Measurements from ENCODE around the gene ASS1. TPM values are rescaled to one million over a fixed set of nuclear protein-coding genes. Genes with fewer than 3 reads are reported as not detected.

ASS1 gene
- total and polyA plus RNA-seq, 7 donors: 31.0 to 74.4 (median 67.0) TPM

- H3K4me3 ChIP-seq: no peak overlapping the region
- intact Hi-C loops (cut with DNase I): no loop called here
- no peak overlapping the region for H3K27ac ChIP-seq
- no peak for TF ChIP-seq CTCF (IDR thresholded peaks at IDR 0.05)
- no peaks in the 10 kb centered on the region for H3K9me3 ChIP-seq
- no peak for ATAC-seq
- H3K27me3 ChIP-seq (ENCODE audit: insufficient read depth in 3 of 3, low read length in 2 of 3): peaks cover 0 to 2% (median 0%) of the 10 kb centered on the region in 3 donors
- H3K4me1 ChIP-seq: no peaks in the 10 kb centered on the region
- H3K36me3 ChIP-seq (ENCODE audit: insufficient read depth in 1 of 2, low read depth in 1 of 2): no peaks in the 10 kb centered on the region
- DNase-seq: no peak
- WGBS, 3 donors: 68 to 82% (median 80%) methylated on average over 4 of the region's 4 CpGs
Measured at GRCh38 chr9:130409246-130409645, 35.5 kb upstream of the ASS1 start.

- 57 to 71% (median 59%) methylated on average over 12 of the region's 12 CpGs for WGBS, 3 donors
- H3K4me1 ChIP-seq: no peaks in the 10 kb centered on the region
- peaks cover 0 to 2% (median 0%) of the 10 kb centered on the region in 3 donors for H3K27me3 ChIP-seq (ENCODE audit: insufficient read depth in 3 of 3, low read length in 2 of 3)
- H3K36me3 ChIP-seq (ENCODE audit: insufficient read depth in 1 of 2, low read depth in 1 of 2): no peaks in the 10 kb centered on the region
- no peaks in the 10 kb centered on the region for H3K9me3 ChIP-seq
- no peak for ATAC-seq
- intact Hi-C loops (cut with DNase I): no loop called here
- H3K27ac ChIP-seq: no peak overlapping the region
- no peak for TF ChIP-seq CTCF (IDR thresholded peaks at IDR 0.05)
- no peak for DNase-seq
- H3K4me3 ChIP-seq: no peak overlapping the region
Measured at GRCh38 chr9:130410443-130410842, 34.3 kb upstream of the ASS1 start.

GRCh38 chr9:130411566-130411915 lies 33.2 kb upstream of the ASS1 start:
- Histone ChIP-seq H3K4me1 (no peaks in the 10 kb centered on the region), H3K27ac (no peak overlapping the region), H3K9me3 (no peaks in the 10 kb centered on the region), H3K4me3 (no peak overlapping the region), H3K36me3 (ENCODE audit: insufficient read depth in 1 of 2, low read depth in 1 of 2) (no peaks in the 10 kb centered on the region), H3K27me3 (ENCODE audit: insufficient read depth in 3 of 3, low read length in 2 of 3) (peaks cover 0 to 2% (median 0%) of the 10 kb centered on the region in 3 donors)
- DNase-seq (no peak), ATAC-seq (no peak)
- intact Hi-C loops (cut with DNase I): no loop called here
- 76 to 91% (median 77%) methylated on average over 3 of the region's 3 CpGs for WGBS, 3 donors
- no peak for TF ChIP-seq CTCF (IDR thresholded peaks at IDR 0.05)

- Histone ChIP-seq H3K27ac (no peak overlapping the region), H3K36me3 (ENCODE audit: insufficient read depth in 1 of 2, low read depth in 1 of 2) (no peaks in the 10 kb centered on the region), H3K4me1 (no peaks in the 10 kb centered on the region), H3K27me3 (ENCODE audit: insufficient read depth in 3 of 3, low read length in 2 of 3) (peaks cover 0 to 9% (median 0%) of the 10 kb centered on the region in 3 donors), H3K4me3 (no peak overlapping the region), H3K9me3 (no peaks in the 10 kb centered on the region)
- no peak for DNase-seq
- no peak for ATAC-seq
- TF ChIP-seq CTCF (IDR thresholded peaks at IDR 0.05): no peak
- intact Hi-C loops (cut with DNase I): no loop called here
- 86 to 89% (median 86%) methylated on average over 12 of the region's 12 CpGs for WGBS, 3 donors
Measured at GRCh38 chr9:130414081-130414731, 30.6 kb upstream of the ASS1 start.
